GM12873 (cell line): ENCODE data around the gene SETSIP.

ENCODE experiments used
- TF ChIP-seq, protein P1 (sequence below): IDR thresholded peaks from 2 replicates; pipeline ENCODE4 v1.5.1; 2012; ENCODE audit warnings: low read depth, mild to moderate bottlenecking, moderate library complexity, low read length, control low read depth; ENCODE audit not compliant: insufficient read depth; ENCODE audit errors: missing control alignments

SETSIP gene

DNA sequence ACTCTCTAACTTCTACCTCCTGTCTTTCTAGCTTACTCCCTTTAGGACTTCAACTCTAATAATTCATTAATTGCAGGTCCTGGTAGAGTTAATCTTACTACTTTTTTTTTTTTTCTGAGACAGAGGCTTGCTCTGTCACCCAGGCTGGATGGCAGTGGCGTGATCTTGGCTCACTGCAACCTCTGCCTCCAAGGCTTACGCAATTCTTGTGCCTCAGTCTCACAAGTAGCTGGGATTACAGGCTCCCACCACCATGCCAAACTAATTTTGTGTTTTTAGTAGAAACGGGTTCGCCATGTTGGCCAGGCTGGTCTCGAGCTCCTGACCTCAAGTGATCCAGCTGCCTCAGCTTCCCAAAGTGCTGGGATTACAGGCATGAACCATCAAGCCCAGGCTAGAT lies 20.7 kb upstream of the SETSIP start:
- TF ChIP-seq, protein P1, sequence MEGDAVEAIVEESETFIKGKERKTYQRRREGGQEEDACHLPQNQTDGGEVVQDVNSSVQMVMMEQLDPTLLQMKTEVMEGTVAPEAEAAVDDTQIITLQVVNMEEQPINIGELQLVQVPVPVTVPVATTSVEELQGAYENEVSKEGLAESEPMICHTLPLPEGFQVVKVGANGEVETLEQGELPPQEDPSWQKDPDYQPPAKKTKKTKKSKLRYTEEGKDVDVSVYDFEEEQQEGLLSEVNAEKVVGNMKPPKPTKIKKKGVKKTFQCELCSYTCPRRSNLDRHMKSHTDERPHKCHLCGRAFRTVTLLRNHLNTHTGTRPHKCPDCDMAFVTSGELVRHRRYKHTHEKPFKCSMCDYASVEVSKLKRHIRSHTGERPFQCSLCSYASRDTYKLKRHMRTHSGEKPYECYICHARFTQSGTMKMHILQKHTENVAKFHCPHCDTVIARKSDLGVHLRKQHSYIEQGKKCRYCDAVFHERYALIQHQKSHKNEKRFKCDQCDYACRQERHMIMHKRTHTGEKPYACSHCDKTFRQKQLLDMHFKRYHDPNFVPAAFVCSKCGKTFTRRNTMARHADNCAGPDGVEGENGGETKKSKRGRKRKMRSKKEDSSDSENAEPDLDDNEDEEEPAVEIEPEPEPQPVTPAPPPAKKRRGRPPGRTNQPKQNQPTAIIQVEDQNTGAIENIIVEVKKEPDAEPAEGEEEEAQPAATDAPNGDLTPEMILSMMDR: no peak

DNA sequence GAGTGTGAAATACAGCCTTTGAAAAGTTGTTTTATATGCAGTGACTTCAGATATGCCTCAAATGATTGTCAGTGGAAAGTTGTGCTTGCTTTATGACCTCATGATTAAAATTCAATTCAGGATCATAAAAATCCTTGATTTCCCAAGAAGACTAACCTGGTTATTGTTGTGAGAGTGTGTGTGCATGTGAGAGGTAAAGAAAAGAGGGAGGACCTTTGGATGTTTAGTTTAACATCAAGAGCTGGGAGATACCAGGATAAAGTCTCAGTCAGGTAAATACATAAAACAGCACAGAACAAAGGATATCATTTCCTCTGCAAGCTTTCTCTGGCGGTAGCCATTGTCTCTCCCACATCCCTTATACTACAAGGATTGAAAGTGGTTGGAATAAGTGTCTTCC lies 19.4 kb upstream of the SETSIP start:
- TF ChIP-seq, protein P1: no peak

DNA sequence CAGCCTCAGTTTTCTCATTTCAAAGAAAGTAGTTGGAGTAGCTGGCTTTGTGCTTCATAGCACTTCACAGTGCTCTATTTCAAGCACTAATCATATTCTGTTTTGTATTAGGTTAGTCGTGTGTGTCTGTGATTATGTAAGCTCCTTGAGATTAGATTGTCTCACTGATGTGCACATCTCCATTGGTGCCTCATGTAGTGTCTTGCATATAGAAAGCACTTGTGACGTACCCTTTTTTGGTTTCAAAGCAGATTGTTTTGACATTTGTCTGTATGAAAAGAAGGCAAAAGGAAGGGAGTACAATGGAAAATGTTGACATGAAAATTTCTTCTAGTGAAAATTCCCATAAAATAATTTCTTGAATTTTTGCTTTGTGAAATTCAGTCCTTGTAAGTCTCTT lies 18.9 kb upstream of the SETSIP start:
- TF ChIP-seq, protein P1: no peak

DNA sequence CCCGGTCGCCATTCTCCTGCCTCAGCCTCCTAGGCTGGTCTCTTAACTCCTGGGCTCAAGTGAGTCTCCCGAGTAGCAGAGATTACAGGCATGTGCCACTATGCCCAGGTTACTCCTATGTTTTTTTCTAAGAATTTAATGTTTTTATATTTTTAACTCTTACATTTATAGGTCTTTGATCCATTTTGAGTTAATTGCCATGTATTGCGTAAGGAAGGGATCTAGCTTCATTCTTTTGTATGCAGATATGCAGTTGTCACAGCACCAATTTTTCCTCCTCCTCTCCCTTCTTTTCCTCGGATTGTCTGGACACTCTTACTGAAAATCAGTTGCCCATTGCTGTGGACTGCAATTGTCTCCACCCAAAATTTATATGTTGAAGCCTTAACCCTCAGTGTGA lies 16.4 kb upstream of the SETSIP start:
- TF ChIP-seq, protein P1: no peak

DNA sequence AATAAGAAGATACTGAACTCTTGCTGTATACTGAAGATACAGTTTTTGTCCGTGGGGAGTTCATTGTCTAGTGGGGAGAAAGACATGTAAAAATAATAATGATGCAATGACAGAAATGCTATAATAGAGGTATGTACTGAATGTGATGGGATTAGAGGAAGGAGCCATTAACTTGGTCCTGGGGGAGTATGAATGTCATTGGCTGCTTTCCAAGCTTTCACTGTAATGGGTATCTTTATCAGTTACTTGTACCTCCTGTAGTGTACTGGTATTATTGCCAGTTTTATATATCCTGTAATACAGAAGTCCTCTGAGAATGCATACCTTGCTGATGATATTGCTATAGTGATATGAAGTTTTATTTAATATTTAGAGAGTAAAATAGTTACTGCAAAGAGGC lies 12.3 kb upstream of the SETSIP start:
- TF ChIP-seq, protein P1: no peak

DNA sequence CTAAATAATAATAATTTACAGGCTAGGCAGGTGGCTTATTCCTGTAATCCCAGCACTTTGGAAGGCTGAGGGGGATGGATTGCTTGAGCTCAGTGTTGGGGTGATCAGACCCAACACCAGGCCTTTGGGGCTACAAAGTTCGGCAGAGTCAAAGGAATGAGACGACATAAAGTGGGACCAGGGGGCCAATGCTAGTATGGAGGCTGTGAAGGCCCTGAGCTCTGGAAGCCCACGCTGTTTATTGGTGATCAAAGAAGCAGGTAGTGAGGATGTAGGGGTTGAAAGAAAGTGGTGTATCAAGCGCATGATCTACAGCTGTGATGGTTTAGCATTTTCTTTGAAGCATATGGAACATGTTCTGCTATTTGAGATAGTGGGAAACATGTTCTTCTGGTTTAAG lies 10.5 kb upstream of the SETSIP start:
- TF ChIP-seq, protein P1: no peak

DNA sequence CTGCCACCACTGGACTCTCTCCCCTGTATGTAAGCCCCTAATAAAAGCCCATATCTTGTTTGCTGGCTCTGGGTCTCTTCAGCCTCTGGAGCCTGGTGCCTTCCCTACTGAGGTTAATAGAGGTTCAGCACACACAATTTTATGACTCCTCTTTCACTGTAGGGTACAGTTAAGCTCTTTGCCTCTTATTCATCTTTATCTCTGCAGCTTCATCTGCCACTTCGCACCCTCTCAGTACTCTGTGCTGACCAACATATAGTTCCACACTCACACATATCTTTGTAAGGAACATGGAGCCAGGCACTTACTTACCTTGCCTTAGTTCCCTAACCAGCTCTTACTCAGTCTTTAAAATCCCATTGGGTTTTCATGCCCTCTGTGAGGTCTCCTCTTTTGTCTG lies 9.4 kb upstream of the SETSIP start:
- TF ChIP-seq, protein P1: no peak
